Neural cell (in vitro differentiated cells): ENCODE results near the gene TMEM61. TPM values are rescaled to one million over a fixed set of nuclear protein-coding genes. Genes with fewer than 3 reads are reported as not detected.

Experiments
- H2AFZ ChIP-seq: fragments of 200-600, 300-800 bp; sonication (generic), shearing (Covaris generic); 2 replicates; pipeline ENCODE4 v1.6.0; 2014; ENCODE audit warnings: low read depth, mild to moderate bottlenecking, antibody characterized with exemption, low read length, moderate library complexity
- H3F3A ChIP-seq: fragments of 200-600 bp; shearing (Covaris generic); 2 replicates; pipeline ENCODE4 v1.6.1; 2016; ENCODE audit warnings: mild to moderate bottlenecking, moderate library complexity, mixed read lengths, antibody characterized with exemption, low read length; ENCODE audit not compliant: insufficient read depth, poor library complexity, severe bottlenecking
- H3K27ac ChIP-seq: fragments of 200-600, 300-800 bp; sonication (generic), shearing (Covaris generic); 2 replicates; pipeline ENCODE4 v1.5.1; 2014; ENCODE audit warnings: mild to moderate bottlenecking, low read length, moderate library complexity
- H3K27me3 ChIP-seq: fragments of 300-800, 200-600 bp; sonication (generic), shearing (Covaris generic); 2 replicates; pipeline ENCODE4 v1.6.0; 2014; ENCODE audit warnings: mild to moderate bottlenecking, low read depth, low read length, moderate library complexity; ENCODE audit not compliant: insufficient read depth
- H3K36me3 ChIP-seq: fragments of 300-800, 200-600 bp; sonication (generic), shearing (Covaris generic); 2 replicates; pipeline ENCODE4 v1.5.1; 2014; ENCODE audit warnings: mild to moderate bottlenecking, antibody characterized with exemption, low read length, moderate library complexity; ENCODE audit not compliant: insufficient read depth
- H3K4me2 ChIP-seq: fragments of 300-800, 200-600 bp; sonication (generic), shearing (Covaris generic); 2 replicates; pipeline ENCODE4 v1.6.0; 2014; ENCODE audit warnings: mild to moderate bottlenecking, low read length
- H3K4me3 ChIP-seq: fragments of 300-800, 200-600 bp; sonication (generic), shearing (Covaris generic); 2 replicates; pipeline ENCODE4 v1.5.1; 2014; ENCODE audit warnings: mild to moderate bottlenecking, low read length, moderate library complexity
- H3K79me2 ChIP-seq: fragments of 200-600 bp; shearing (Covaris generic); replicated peaks from 2 replicates; pipeline ENCODE4 v1.6.0; 2014; ENCODE audit warnings: mild to moderate bottlenecking, low read length, moderate library complexity; ENCODE audit not compliant: insufficient read depth
- H3K9ac ChIP-seq: fragments of 300-800, 200-600 bp; sonication (generic), shearing (Covaris generic); 2 replicates; pipeline ENCODE4 v1.6.1; 2016; ENCODE audit warnings: mild to moderate bottlenecking, low read length, mixed read lengths
- H3K9me2 ChIP-seq: fragments of 200-600 bp; shearing (Covaris generic); 2 replicates; pipeline ENCODE4 v1.6.1; 2016; ENCODE audit warnings: mild to moderate bottlenecking, low read length, mixed read lengths; ENCODE audit not compliant: insufficient read depth
- H3K9me3 ChIP-seq: fragments of 200-600, 300-800 bp; sonication (generic), shearing (Covaris generic); 2 replicates; pipeline ENCODE4 v1.6.1; 2016; ENCODE audit warnings: mild to moderate bottlenecking, mixed run types, low read length, moderate library complexity, mixed read lengths
- H4K20me1 ChIP-seq: fragments of 200-600 bp; shearing (Covaris generic); 2 replicates; pipeline ENCODE4 v1.6.1; 2016; ENCODE audit warnings: mild to moderate bottlenecking, mixed run types; ENCODE audit not compliant: insufficient read depth
- CTCF ChIP-seq: fragments of 450-650 bp; IDR thresholded peaks from 2 replicates; pipeline ENCODE4 v1.5.1; 2014; ENCODE audit warnings: antibody characterized with exemption, mild to moderate bottlenecking, moderate library complexity; ENCODE audit not compliant: poor library complexity, severe bottlenecking
- EP300 ChIP-seq: fragments of 450-650 bp; conservative IDR thresholded peaks from 2 replicates; pipeline ENCODE4 v1.6.1; 2014; ENCODE audit warnings: antibody characterized with exemption, mild to moderate bottlenecking, moderate library complexity; ENCODE audit not compliant: poor library complexity, severe bottlenecking
- EZH2 ChIP-seq: fragments of 200-600, 300-800 bp; shearing (Covaris generic), sonication (generic); IDR thresholded peaks from 2 replicates; pipeline ENCODE4 v1.6.1; 2014; ENCODE audit warnings: antibody characterized with exemption, low read length, borderline replicate concordance, mild to moderate bottlenecking; ENCODE audit not compliant: insufficient read depth, poor library complexity, severe bottlenecking
- MXI1 ChIP-seq: fragments of 450-650 bp; conservative IDR thresholded peaks from 2 replicates; pipeline ENCODE4 v1.6.1; 2014; ENCODE audit warnings: antibody characterized with exemption, mild to moderate bottlenecking; ENCODE audit not compliant: poor library complexity, severe bottlenecking
- POLR2AphosphoS5 ChIP-seq: IDR thresholded peaks from 2 replicates; pipeline ENCODE4 v1.6.1; 2012
- RAD21 ChIP-seq: fragments of 450-650 bp; conservative IDR thresholded peaks from 2 replicates; pipeline ENCODE4 v1.6.1; 2014; ENCODE audit warnings: antibody characterized with exemption, mild to moderate bottlenecking, moderate library complexity
- SMC3 ChIP-seq: fragments of 450-650 bp; conservative IDR thresholded peaks from 2 replicates; pipeline ENCODE4 v1.6.1; 2014; ENCODE audit warnings: antibody characterized with exemption, mild to moderate bottlenecking, moderate library complexity; ENCODE audit not compliant: poor library complexity
- TAF1 ChIP-seq: IDR thresholded peaks from 2 replicates; pipeline ENCODE4 v1.6.1; 2012; ENCODE audit warnings: low read depth
- polyA plus RNA-seq: library from polyadenylated mRNA; depleted of rRNA; stranded (reverse); fragments of >200 nt; gene quantifications from 2 replicates; pipeline ENCODE4 v1.2.3, GENCODE V29; 2014
- TF ChIP-seq, protein P1 (sequence below): IDR thresholded peaks from 2 replicates; pipeline ENCODE4 v1.6.1; 2012; ENCODE audit warnings: borderline replicate concordance

The TMEM61 gene
- polyA plus RNA-seq, 1 donor from 2014 or later, result not detected

- no peak overlapping the region for H3K4me3 ChIP-seq
- TF ChIP-seq EP300 (no peak), TAF1 (no peak), EZH2 (no peak), RAD21 (no peak), MXI1 (no peak), CTCF (no peak), SMC3 (no peak), POLR2AphosphoS5 (no peak)
- TF ChIP-seq, protein P1, sequence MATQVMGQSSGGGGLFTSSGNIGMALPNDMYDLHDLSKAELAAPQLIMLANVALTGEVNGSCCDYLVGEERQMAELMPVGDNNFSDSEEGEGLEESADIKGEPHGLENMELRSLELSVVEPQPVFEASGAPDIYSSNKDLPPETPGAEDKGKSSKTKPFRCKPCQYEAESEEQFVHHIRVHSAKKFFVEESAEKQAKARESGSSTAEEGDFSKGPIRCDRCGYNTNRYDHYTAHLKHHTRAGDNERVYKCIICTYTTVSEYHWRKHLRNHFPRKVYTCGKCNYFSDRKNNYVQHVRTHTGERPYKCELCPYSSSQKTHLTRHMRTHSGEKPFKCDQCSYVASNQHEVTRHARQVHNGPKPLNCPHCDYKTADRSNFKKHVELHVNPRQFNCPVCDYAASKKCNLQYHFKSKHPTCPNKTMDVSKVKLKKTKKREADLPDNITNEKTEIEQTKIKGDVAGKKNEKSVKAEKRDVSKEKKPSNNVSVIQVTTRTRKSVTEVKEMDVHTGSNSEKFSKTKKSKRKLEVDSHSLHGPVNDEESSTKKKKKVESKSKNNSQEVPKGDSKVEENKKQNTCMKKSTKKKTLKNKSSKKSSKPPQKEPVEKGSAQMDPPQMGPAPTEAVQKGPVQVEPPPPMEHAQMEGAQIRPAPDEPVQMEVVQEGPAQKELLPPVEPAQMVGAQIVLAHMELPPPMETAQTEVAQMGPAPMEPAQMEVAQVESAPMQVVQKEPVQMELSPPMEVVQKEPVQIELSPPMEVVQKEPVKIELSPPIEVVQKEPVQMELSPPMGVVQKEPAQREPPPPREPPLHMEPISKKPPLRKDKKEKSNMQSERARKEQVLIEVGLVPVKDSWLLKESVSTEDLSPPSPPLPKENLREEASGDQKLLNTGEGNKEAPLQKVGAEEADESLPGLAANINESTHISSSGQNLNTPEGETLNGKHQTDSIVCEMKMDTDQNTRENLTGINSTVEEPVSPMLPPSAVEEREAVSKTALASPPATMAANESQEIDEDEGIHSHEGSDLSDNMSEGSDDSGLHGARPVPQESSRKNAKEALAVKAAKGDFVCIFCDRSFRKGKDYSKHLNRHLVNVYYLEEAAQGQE, result no peak
- H3F3A ChIP-seq, result no peaks in the 10 kb centered on the region
- H3K4me2 ChIP-seq, result no peak overlapping the region
- H3K27ac ChIP-seq, result no peak overlapping the region
- peaks cover 30% of the 10 kb centered on the region for H3K27me3 ChIP-seq
- no peaks in the 10 kb centered on the region for H4K20me1 ChIP-seq
- no peaks in the 10 kb centered on the region for H3K9me2 ChIP-seq
- no peaks in the 10 kb centered on the region for H3K36me3 ChIP-seq
- H3K9me3 ChIP-seq, result no peaks in the 10 kb centered on the region
- no peak overlapping the region for H3K9ac ChIP-seq
- H3K79me2 ChIP-seq, result no peaks in the 10 kb centered on the region
- H2AFZ ChIP-seq, result no peak overlapping the region
Observed at GRCh38 chr1:54984131-54984842, 3.9 kb downstream of the TMEM61 start.

- no peaks in the 10 kb centered on the region for H3K9me2 ChIP-seq
- no peak overlapping the region for H3K4me2 ChIP-seq
- H4K20me1 ChIP-seq, result no peaks in the 10 kb centered on the region
- H3K27ac ChIP-seq, result no peak overlapping the region
- H3K9ac ChIP-seq, result no peak overlapping the region
- H3K27me3 ChIP-seq, result peaks cover 18% of the 10 kb centered on the region
- no peaks in the 10 kb centered on the region for H3K79me2 ChIP-seq
- no peak for TF ChIP-seq SMC3
- no peak for TF ChIP-seq POLR2AphosphoS5
- no peak for TF ChIP-seq CTCF
- no peak for TF ChIP-seq TAF1
- no peak for TF ChIP-seq EZH2
- TF ChIP-seq, protein P1, result no peak
- H3K36me3 ChIP-seq, result no peaks in the 10 kb centered on the region
- no peaks in the 10 kb centered on the region for H3F3A ChIP-seq
- H3K4me3 ChIP-seq, result no peak overlapping the region
- no peaks in the 10 kb centered on the region for H3K9me3 ChIP-seq
- no peak overlapping the region for H2AFZ ChIP-seq
Observed at GRCh38 chr1:54985556-54985955, 5.1 kb downstream of the TMEM61 start.
